GM08714 (cell line): ENCODE results near the gene MRPL28.
"Not testable (repeated sequence)": the region's sequence is repeated elsewhere in the genome, so short reads cannot be mapped to it uniquely, and the experiment has no call there.

Experiments
- H3K4me3 ChIP-seq: fragments of 200-500 bp; sonication (Bioruptor generic); 2 replicates; pipeline ENCODE4 v1.5.1; 2014; ENCODE audit warnings: mild to moderate bottlenecking, low read length, inconsistent platforms
- ZNF274 ChIP-seq: IDR thresholded peaks from 2 replicates; pipeline ENCODE4 v1.6.1; 2012; ENCODE audit warnings: mild to moderate bottlenecking, low read depth, low read length

The MRPL28 gene

DNA sequence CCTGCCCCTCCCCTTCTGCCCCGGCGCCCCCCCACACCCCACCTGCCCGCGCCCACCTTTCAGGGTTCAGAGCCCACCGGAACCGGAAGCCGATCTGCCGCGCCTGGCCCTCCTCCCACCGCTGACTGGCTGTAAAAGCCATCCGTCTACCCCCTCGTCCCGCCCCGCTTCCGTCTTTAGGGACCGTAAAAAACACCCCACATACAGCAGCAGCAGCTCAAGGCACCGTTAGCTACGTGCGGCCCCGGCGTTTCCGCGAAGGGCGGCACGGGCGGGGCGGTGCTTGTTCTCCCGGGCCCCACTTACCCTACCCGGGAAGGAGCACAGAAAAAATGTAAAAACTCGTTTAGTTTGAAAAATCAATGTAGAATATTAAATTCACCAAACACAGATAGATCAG, at the start of gene MRPL28:
TSS of gene MRPL28 (minus strand) at position 96 of the 400 bp plus-strand sequence. CDS start 320 bp downstream, outside the sequence.
- no peak for TF ChIP-seq ZNF274
- peak within 1 kb of the TSS; percentile 55; the same call in 1 of the 2 replicates for H3K4me3 ChIP-seq

DNA sequence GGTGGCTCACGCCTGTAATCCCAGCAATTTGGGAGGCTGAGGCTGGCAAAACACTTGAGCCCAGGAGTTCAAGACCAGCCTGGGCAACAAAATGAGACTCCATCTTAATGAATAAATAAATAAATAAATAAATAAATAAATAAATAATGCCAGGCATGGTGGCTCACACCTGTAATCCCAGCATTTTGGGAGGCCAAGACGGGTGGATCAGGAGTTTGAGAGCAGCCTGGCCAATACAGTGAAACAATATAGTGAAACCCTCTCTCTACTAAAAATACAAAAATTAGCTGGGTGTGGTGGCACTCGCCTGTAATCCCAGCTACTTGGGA, 44.8 kb upstream of the MRPL28 start:
- not testable (repeated sequence) for H3K4me3 ChIP-seq

DNA sequence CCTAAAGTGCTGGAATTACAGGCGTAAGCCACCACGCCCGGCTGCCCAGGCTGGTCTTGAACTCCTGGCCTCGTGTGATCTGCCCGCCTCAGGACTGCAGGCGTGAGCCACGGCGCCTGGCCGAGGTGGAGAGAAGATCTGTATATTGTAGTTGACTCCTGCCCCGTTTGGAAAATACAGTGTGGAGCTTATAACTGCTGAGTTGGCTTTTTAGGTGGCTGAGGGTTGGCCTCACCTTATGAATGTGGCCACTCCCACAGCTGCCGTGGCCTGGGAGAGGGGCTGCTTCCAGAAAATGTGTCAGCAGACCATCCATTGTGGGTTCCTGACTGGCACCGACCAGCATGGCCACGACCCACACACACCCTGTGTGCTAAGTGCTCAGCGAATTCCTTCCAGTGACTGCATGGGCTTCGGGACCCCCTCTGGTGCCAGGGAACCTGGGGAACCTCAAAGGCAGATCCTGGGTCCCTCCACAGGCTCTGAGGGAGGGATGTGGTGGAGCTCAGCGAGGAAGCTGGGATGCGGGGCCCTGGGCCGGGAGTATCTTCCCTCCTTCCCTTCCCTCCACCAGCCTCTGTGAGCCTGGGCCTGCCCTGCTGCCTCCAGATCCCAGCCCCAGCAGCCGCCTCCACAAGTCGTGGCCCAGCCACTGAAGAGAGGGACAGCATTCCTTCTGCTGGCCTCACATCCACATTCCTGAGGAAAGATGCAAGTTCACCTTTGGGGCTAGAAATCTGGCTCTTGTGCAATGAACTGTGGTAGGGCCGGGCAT, 44.2 kb upstream of the MRPL28 start:
- H3K4me3 ChIP-seq, result no peak overlapping the region
- TF ChIP-seq ZNF274, result no peak

DNA sequence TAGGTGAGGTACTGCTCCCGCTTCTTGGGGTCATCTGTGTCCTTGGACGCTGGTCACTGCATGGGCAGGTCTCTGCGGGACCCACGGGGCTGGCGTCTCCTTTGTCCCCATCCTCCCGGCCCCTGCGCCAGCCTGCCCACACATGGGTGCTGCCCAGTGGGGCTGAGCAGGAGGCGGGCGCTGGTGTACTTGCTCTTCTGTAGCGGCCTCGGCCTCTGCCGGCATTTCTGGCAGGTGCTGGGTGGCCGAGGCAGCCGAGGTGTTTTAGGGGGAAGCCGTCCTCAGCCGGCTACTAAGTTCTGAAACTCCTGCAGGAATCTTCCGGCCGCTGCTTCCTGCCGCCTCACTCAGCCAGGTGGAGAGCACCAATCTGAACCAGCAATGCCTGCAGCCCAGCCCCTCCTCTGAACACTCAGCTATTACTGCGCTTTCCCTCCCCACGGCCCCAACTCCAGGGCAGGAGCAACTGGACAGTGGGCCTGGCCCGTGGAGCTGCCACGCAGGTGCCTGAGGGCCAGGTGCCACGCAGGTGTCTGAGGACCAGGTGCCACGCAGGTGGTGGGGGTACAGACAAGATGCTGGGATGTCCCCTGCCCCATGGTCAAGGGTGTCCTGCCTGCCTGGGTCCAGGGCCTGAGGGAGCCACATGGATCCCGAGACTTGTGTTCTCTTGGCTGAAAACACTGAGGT, 41.4 kb upstream of the MRPL28 start:
- TF ChIP-seq ZNF274, result no peak
- no peak overlapping the region for H3K4me3 ChIP-seq

DNA sequence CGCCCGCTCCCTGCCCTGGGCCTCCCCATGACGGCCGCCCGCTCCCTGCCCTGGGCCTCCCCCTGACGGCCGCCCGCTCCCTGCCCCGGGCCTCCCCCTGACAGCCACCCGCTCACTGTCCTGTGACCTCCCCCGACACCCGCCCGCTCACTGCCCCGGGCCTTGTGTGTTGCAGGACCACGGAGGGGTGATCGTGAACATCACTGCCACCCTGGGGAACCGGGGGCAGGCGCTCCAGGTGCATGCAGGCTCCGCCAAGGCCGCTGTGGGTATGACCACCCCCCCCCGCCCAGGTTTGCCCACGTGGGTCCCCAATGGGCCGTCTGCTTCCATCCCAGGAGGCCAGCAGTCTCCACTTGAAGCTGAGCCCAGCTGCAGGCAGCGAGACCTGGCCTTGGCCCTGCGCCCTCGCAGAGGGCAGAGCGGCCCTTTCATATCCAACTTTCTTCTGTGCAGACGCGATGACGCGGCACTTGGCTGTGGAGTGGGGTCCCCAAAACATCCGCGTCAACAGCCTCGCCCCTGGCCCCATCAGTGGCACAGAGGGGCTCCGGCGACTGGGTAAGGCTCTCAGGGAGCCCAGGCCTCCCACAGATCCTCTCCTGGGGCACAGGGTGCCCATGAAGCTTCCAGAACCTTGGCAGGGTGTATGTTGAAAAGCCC, 40.3 kb upstream of the MRPL28 start:
- no peak overlapping the region for H3K4me3 ChIP-seq
- TF ChIP-seq ZNF274, result no peak

DNA sequence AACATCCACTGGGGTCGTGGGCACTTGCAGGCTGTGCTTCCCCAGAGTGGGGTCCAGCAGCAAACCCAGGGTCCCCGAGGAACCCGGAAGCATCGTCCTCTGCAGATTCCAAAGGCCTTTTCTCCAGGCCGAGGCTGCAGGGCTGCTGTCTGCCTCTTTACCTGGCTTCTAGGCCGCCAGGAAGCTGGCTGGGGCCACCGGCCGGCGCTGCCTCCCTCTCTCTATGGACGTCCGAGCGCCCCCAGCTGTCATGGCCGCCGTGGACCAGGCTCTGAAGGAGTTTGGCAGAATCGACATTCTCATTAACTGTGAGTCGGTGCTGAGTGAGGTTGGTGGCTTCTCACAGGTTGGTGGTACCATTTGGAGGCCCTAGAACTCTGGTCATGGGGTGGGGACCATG, 36.9 kb upstream of the MRPL28 start:
- no peak for TF ChIP-seq ZNF274
- H3K4me3 ChIP-seq, result no peak overlapping the region

DNA sequence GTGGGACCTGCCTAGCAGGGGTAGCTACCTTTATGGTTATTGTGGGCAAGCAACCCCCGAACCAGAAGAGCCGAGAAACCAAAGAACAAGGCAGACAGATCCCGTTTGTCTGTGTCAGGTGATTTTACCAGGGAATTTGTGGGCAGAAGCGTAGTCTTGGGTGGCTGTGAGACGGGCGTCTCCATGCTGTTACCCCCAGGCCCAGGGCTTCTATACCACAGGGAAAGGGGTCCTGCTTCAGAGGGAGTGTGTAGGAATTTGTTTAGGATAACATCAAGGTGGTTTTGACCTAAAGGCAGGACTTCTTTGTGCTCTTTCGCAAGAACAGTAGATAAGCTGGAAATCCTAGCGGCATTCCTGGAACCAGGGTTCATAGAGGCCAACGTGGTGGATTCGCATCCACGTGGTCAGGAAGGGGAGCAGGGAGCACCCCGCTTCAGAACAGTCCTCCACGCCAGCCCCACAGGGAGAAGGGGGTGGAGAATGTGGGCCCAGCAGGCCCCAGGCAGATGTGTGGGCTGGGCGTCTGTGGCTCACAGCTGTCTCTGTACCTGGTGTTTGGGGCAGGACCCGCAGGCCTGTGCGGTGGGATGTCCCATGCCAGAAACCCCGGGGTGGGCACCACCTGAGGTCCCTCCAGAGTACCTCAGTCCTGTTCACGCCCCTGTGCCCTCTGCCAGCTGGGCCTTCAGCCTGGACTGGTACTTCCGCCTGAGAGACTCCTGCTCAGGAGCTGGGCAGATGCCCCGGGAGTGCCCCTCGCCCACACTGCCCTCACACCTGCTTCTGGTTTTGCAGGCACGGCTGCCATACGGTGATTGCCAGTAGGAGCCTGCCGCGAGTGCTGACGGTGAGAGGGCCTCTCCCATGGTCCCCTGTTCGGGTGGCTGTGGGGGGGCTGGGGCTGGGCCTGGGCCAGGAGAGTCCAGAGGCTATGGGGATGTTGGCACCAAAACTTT, 35.5 kb upstream of the MRPL28 start:
- H3K4me3 ChIP-seq, result no peak overlapping the region
- no peak for TF ChIP-seq ZNF274

DNA sequence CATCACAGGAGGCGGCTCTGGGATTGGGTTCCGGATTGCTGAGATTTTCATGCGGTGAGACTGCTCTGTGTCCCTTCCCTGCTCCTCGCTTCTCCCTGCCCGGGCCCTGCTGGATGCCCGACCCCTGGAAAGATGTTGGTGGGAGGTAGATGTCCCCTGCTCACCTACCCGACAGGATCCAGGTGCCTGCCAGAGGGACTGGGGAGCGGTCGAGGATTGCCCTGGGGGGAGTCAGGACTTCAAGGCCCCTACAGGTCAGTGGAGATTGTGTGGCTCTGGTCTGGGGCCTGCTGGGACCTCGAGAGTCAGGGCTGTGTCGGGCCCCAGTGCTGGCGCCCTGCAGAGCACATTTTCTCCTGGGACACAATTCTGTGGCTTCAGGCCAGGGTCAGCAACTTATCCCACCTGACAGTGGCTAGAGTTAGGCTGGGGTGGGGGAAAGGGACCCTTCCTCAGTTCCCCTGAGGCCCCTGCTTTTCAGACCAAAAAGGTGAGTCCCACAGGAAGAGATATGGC, 34.7 kb upstream of the MRPL28 start:
- no peak overlapping the region for H3K4me3 ChIP-seq
- no peak for TF ChIP-seq ZNF274

DNA sequence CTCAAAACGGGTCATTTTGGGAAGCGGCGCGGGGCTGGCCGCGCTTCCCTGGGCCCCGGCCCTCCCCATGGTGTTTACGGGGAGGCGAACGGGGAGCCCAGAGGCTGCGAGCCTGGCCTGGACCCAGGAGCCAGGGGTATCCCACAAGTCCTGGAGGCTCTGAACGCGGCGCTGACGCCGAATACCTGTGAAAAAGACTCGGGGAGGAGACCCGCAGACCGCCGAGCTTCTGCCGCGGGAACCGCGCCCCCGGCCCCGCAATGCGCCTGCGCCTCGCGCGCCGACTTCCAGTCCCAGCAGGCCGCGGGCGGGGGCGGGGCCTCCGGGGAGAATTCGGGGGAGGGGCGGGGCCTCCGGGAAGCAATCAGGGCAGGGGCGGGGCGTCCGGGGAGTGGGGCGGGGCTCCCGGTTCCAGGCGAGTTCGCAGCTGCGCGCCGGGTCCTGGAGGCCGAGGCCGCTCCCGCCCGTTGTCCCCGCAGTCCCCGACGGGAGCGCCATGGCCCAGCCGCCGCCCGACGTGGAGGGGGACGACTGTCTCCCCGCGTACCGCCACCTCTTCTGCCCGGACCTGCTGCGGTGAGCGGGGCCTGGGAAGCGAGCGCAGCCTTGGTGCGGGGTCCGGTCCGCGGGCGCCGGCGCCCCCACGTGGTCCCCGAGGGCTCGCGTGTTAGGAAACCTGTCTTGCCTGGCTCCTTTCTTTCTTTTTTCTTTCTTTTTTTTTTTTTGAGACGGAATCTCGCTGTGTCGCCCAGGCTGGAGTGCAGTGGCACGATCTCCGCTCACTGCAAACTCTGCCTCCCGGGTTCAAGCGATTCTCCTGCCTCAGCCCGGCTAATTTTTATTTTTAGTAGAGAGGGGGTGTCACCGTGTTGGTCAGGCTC, 31.4 kb upstream of the MRPL28 start, which contains the start of gene DECR2:
TSS of gene DECR2 (plus strand) at position 418 of the 881 bp plus-strand sequence. CDS start at position 497, 79 bp downstream.
- no peak for TF ChIP-seq ZNF274
- peak within 1 kb of the TSS; percentile 85 for H3K4me3 ChIP-seq

DNA sequence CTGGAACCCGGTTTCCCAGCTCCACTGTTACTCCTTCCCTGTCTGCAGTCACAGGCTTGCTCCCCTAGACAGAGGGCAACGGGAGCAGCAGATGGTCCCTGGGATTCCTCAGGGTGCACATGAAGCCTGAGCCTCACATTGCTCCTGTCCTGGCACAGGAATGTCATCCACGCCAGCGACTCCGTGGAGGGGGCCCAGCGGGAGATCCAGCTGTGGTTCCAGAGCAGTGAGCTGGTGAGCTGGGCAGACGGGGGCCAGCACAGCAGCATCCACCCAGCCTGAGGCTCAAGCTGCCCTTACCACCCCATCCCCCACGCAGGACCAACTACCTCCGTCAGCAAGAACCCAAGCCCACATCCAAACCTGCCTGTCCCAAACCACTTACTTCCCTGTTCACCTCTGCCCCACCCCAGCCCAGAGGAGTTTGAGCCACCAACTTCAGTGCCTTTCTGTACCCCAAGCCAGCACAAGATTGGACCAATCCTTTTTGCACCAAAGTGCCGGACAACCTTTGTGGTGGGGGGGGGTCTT, 29.8 kb upstream of the MRPL28 start:
- peak overlapping the region; percentile 85; the same call in 1 of the 2 replicates for H3K4me3 ChIP-seq
- no peak for TF ChIP-seq ZNF274

DNA sequence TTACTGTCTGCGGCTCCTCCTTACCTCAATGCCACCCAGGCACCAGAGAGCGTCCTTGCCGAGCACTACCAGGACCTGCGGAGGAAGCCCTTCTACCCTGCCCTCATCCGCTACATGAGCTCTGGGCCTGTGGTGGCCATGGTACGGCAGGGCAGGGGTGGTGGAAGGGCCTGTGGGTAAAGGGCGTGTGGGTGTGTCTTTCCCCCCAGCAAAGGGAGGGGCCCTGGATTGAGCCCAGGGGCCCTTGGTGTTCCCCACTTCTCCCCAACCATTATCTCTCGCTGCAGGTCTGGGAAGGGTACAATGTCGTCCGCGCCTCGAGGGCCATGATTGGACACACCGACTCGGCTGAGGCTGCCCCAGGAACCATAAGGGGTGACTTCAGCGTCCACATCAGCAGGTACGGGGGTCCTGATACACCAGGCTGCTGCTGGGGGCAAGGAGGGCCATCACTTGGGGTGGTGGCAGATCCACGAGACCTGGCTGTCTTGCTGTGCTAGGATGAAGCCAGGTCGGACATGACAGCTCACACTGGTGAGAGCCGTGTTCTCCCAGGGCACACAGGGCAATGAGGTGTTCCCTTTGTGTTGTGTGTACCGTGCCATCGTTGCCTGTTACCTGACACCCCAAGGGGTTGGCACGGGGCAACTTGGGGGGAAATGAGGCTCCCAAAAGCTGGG, 29.1 kb upstream of the MRPL28 start:
- no peak for TF ChIP-seq ZNF274
- no peak overlapping the region for H3K4me3 ChIP-seq
